Type B pancreatic cell (in vitro differentiated cells): Measurements from ENCODE around the gene PRR33. TPM values are rescaled to one million over a fixed set of nuclear protein-coding genes. Genes with fewer than 3 reads are reported as not detected.
"Not testable (repeated sequence)": the region's sequence is repeated elsewhere in the genome, so short reads cannot be mapped to it uniquely, and the experiment has no call there.

Source experiments
- DNase-seq: peaks from one replicate; pipeline ENCODE4 v3.0.0; 2021; ENCODE audit warnings: mixed read lengths; ENCODE audit not compliant: unreplicated experiment; ENCODE audit errors: extremely low spot score
- H3K27ac Mint-ChIP-seq: 2 replicates; pipeline ENCODE4 v1.8.0; 2021; ENCODE audit warnings: mild to moderate bottlenecking, mixed read lengths
- H3K27me3 Mint-ChIP-seq: 2 replicates; pipeline ENCODE4 v1.8.0; 2021; ENCODE audit warnings: mixed read lengths
- H3K36me3 Mint-ChIP-seq: 2 replicates; pipeline ENCODE4 v1.8.0; 2021; ENCODE audit warnings: mixed read lengths
- H3K4me1 Mint-ChIP-seq: one replicate; pipeline ENCODE4 v1.8.0; 2021; ENCODE audit warnings: mixed read lengths; ENCODE audit not compliant: unreplicated experiment
- H3K4me3 Mint-ChIP-seq: 2 replicates; pipeline ENCODE4 v1.8.0; 2021; ENCODE audit warnings: mild to moderate bottlenecking, mixed read lengths
- H3K9me3 Mint-ChIP-seq: 2 replicates; pipeline ENCODE4 v1.8.0; 2021; ENCODE audit warnings: mixed read lengths
- total RNA-seq: library from RNA; stranded (reverse); gene quantifications from 2 replicates; pipeline ENCODE4 v1.2.1, GENCODE V29; 2021; ENCODE audit warnings: low replicate concordance
- TF ChIP-seq, protein P1 (sequence below): fragments of 200-600 bp; sonication (generic); conservative IDR thresholded peaks from 2 replicates; pipeline ENCODE4 v1.5.0; 2021; ENCODE audit warnings: antibody characterized with exemption, mild to moderate bottlenecking

The PRR33 gene
- total RNA-seq, 1 donor from 2014 or later, result not detected

DNA sequence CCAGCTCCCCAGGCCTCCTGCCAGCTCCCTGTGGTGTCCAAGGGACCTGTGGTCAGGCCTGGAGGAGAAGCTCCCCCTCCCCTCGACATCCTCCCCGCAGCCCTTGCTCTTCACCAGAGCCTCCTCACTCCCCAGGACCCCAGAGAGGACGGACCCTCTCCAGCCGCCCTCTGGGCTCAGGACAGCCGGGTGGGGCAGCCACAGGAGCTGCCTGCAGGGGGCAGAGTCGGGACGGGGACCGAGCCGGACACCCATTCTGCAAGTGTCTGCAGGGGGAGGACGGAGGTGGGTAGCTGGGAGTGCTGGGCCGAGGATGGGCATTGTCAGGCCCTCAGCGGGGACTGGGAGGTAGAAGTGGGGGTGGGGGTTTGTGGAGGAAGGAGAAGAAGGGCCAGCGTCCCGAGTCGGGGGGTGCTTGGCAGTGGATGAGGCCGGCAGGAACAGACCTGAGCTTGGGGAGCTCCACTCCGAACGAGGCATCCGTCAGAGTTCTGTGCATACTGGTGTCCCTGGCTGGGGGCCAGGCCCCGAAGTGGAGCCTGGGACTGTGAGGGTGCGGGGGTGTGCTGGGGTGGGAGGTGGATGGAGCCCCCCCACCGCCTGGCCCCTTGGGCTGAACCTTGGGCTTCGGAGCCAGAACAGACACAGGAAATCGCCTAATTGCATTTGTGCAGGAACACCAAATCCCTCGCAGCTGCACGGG lies 15.2 kb downstream of the PRR33 start:
- DNase-seq, result no peak
- Mint-ChIP-seq H3K27ac (no peak overlapping the region), H3K4me1 (no peaks in the 10 kb centered on the region), H3K4me3 (no peak overlapping the region), H3K36me3 (no peaks in the 10 kb centered on the region), H3K9me3 (no peaks in the 10 kb centered on the region), H3K27me3 (no peaks in the 10 kb centered on the region)
- TF ChIP-seq, protein P1, sequence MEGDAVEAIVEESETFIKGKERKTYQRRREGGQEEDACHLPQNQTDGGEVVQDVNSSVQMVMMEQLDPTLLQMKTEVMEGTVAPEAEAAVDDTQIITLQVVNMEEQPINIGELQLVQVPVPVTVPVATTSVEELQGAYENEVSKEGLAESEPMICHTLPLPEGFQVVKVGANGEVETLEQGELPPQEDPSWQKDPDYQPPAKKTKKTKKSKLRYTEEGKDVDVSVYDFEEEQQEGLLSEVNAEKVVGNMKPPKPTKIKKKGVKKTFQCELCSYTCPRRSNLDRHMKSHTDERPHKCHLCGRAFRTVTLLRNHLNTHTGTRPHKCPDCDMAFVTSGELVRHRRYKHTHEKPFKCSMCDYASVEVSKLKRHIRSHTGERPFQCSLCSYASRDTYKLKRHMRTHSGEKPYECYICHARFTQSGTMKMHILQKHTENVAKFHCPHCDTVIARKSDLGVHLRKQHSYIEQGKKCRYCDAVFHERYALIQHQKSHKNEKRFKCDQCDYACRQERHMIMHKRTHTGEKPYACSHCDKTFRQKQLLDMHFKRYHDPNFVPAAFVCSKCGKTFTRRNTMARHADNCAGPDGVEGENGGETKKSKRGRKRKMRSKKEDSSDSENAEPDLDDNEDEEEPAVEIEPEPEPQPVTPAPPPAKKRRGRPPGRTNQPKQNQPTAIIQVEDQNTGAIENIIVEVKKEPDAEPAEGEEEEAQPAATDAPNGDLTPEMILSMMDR, result peak; percentile 70

DNA sequence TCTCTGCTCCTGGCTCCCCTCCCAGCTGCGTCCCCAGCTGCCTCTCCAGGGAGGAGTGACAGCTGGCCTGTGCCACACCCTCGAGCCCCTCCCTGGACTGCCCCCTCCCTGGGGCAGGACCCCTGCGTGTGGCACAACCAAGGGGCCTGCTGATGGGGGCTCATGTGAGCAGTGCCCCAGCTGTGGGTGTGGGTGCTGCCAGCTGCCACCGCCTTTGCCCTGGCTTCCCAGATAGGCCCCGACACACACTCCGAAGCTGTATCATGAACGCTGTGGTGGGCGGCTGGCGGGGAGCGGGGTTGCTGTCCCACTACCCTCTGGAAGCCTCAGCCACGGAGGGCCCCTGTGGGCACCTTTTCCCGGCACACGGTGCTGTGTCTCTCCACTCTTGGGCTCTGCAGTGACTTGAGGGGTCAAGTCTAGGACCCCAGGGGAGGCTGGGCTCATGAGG lies 15.8 kb downstream of the PRR33 start:
- not testable (repeated sequence) for H3K4me3 Mint-ChIP-seq, H3K9me3 Mint-ChIP-seq, DNase-seq, H3K27me3 Mint-ChIP-seq, H3K27ac Mint-ChIP-seq, H3K4me1 Mint-ChIP-seq, H3K36me3 Mint-ChIP-seq

DNA sequence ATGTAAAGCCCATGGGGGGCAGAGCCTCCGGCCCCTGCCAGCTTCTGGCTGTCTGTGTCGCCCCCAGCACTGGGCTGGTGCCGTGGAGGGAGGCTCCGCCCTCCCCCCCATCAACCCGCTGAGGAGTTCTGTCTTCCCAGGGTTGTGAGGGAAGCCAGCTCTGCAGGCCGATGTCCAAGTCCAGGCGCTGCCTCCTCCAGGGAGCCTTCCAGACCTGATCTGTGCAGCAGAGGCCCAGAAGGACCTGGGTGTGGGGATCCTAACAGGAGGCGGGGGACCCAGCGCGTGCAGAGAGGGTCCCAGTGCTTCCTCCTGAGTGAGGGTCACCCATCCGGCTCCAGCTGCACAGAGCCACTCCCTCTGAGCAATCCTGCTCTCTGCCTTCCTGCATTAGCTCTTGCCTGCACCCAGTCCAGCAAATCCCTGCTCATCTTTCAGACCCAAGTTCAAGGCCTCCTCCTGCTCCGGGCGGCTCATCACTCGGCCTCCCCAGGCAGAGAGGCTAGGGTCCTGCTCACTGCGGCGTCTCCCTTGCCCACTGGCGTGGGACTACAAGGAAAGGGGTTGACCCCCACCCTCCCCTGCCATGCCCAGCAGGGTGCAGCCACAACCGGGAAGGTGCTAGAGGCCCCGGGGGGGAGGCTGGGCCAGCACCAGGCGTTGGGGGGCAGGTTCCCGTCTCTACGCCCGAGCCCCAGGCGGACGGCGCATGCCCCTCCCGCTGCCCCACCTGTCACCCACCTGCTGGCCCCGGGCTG lies 16.4 kb downstream of the PRR33 start:
- Mint-ChIP-seq H3K9me3 (no peaks in the 10 kb centered on the region), H3K27me3 (peaks cover 3% of the 10 kb centered on the region), H3K27ac (peak overlapping the region; percentile 58), H3K4me1 (peaks cover 3% of the 10 kb centered on the region), H3K36me3 (no peaks in the 10 kb centered on the region), H3K4me3 (no peak overlapping the region)
- TF ChIP-seq, protein P1, result no peak
- DNase-seq, result no peak

DNA sequence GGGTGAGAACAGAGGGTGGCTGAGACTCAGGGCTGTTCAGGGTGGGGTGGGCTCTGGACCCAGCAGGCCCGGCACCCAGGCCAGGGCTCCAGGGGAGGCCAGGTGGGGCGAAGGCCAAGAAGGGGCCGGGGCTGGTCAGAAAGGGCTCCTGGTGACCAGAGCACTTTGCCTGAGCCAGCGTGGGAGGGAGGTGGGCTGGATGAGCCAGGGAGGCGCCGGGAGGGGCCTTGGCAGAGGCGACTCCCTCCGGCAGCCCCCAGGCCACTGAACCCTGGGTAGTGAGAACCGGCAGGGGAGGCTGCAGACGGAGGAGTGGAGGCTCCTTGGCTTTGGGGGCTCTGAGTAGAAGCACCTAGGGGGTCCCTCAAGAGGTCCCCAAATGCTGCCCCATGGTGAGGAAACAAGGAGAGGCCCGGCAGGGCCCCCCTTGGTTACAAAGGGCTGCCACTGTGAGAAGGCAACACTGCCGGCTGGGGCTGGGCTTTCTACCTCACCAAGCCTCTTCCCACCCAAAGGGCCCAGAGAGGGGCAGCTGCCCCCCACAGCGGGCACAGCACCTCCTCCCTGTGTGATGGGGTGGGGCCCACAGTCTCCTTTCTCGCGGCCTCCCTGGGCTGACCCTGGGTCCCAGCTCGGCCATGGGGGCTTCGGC lies 17.1 kb downstream of the PRR33 start:
- DNase-seq, H3K27ac Mint-ChIP-seq, H3K27me3 Mint-ChIP-seq, H3K4me1 Mint-ChIP-seq, H3K9me3 Mint-ChIP-seq, H3K36me3 Mint-ChIP-seq, H3K4me3 Mint-ChIP-seq: not testable (repeated sequence)

DNA sequence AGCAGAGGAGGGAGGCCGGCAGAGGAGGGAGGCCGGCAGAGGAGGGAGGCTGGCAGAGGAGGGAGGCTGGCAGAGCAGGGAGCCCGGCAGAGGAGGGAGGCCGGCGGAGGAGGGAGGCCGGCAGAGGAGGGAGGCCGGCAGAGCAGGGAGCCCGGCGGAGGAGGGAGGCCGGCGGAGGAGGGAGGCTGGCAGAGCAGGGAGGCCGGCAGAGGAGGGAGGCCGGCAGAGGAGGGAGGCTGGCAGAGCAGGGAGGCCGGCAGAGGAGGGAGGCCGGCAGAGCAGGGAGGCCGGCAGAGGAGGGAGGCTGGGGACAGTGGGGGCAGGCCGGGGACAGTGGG lies 17.9 kb downstream of the PRR33 start:
- not testable (repeated sequence) for H3K27ac Mint-ChIP-seq, DNase-seq, H3K27me3 Mint-ChIP-seq, H3K9me3 Mint-ChIP-seq, H3K4me1 Mint-ChIP-seq, H3K36me3 Mint-ChIP-seq, H3K4me3 Mint-ChIP-seq

DNA sequence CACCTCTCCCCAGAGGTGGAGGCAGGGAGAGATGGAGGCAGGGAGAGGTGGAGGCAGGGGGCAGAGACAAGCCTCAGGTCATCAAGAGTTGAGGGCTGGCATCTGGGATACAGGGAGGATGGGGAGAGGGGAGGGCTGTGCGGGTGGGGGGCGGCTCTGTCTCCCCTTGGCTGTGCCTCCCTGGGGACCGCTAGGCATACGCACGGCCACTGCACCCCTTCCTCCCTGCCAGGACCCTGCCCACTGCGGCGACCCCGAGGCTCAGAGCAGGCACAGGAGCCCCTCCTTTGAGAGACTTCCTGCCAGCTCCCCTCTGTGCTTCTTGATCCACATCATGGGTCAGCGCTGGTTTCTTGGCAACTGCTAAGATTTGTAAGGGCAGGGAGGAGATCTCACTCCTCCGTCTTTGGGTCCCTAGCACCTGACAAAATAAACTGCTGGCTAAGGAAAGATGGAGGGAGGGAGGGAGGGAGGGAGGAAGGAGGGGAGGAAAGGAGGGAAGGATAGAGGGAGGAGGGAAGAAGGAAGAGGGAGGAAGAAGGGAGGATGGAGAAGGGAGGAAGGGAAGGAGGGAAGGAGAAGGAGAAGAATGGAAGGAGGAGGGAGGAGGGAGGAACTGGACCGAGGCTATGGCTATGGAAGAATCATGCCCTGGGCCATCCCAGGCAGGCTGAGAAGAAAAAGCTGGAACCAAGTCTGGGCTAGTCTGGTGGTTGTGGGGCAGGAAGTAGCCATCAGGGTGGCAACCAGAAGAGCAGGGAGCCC lies 18.5 kb downstream of the PRR33 start:
- peaks cover 3% of the 10 kb centered on the region for H3K4me1 Mint-ChIP-seq
- H3K27ac Mint-ChIP-seq, result no peak overlapping the region
- TF ChIP-seq, protein P1, result no peak
- no peaks in the 10 kb centered on the region for H3K36me3 Mint-ChIP-seq
- no peak overlapping the region for H3K4me3 Mint-ChIP-seq
- DNase-seq, result no peak
- peaks cover 3% of the 10 kb centered on the region for H3K27me3 Mint-ChIP-seq
- no peaks in the 10 kb centered on the region for H3K9me3 Mint-ChIP-seq
